NCI-H748 (cell line): Measurements from ENCODE around the gene KRT4.
A peak's percentile ranks its signal among the peaks of the same experiment; 100 is the strongest.

Source experiments
- DNase-seq: peaks from one replicate; lab custom pipeline; 2025; ENCODE audit not compliant: unreplicated experiment; lab: John Stamatoyannopoulos, UW

Gene KRT4

GRCh38 chr12:52822771-52823510 is 9.0 kb upstream of the KRT4 start:
- no peak for DNase-seq

GRCh38 chr12:52821826-52822660 is 8.1 kb upstream of the KRT4 start:
- DNase-seq, result no peak

GRCh38 chr12:52821071-52821730 is 7.3 kb upstream of the KRT4 start:
- no peak for DNase-seq

DNA sequence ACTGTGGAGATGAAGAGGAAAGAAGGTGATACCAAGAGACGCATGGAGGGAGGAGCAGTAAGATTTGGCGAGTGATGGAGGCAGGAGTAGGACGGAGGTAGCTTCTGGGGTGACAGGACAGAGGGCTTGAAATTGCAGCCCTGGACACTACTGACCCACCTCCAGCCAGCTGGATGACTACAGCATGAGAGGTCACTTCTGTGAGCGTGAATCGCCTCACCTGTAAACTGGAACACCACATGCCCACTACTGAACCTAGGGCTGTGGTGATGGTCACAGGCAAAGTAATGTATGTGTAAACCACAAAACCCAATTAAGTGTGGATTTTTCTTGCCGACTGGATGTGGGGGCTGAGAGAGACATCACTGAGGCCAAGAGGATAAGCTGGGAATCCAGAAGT is 6.6 kb upstream of the KRT4 start:
- no peak for DNase-seq

DNA sequence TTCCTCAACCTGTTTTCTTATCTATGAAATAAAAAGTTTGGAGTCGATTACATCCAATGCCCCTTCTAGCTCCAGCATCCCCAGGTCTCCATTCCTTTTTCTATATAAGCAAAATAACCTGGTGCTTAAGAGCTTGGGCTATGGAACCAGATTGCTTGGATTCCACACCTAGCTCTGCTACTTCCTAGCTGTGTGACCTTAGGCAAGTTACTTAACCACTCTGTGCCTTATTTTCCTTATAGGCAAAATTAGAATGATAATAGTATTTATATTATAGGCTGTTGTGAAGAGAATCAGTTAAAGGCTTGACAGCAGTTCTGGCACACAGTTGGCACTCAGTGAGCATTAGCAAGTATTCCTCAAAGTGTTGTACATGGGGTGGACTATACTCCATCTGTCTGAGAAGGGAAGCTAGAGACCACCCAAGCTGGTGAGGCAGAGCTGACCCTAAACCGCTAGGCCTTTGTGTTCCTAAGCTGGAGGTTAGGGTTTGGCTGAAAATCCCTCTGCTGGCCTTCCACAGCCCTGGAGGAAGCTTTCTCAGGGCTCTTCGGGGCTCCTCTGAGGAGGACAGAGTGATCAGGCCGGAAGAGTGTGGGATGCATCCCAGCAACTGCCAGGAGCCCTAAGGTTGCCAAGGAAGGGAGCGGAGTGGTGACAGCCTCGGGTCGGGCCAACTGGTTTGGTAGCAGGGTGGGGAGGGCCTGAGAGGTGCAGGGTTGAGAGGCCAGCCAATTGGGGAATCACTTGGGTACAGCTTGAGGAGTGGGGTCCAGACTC is 6.0 kb upstream of the KRT4 start:
- DNase-seq, result no peak

GRCh38 chr12:52818887-52819420 is 5.0 kb upstream of the KRT4 start:
- DNase-seq, result no peak

GRCh38 chr12:52818388-52818787 is 4.5 kb upstream of the KRT4 start:
- DNase-seq, result peak; percentile 85

- DNase-seq, result no peak
Measured at GRCh38 chr12:52817699-52818238, 3.9 kb upstream of the KRT4 start.

- DNase-seq, result no peak
Measured at GRCh38 chr12:52817003-52817698, 3.2 kb upstream of the KRT4 start.

DNA sequence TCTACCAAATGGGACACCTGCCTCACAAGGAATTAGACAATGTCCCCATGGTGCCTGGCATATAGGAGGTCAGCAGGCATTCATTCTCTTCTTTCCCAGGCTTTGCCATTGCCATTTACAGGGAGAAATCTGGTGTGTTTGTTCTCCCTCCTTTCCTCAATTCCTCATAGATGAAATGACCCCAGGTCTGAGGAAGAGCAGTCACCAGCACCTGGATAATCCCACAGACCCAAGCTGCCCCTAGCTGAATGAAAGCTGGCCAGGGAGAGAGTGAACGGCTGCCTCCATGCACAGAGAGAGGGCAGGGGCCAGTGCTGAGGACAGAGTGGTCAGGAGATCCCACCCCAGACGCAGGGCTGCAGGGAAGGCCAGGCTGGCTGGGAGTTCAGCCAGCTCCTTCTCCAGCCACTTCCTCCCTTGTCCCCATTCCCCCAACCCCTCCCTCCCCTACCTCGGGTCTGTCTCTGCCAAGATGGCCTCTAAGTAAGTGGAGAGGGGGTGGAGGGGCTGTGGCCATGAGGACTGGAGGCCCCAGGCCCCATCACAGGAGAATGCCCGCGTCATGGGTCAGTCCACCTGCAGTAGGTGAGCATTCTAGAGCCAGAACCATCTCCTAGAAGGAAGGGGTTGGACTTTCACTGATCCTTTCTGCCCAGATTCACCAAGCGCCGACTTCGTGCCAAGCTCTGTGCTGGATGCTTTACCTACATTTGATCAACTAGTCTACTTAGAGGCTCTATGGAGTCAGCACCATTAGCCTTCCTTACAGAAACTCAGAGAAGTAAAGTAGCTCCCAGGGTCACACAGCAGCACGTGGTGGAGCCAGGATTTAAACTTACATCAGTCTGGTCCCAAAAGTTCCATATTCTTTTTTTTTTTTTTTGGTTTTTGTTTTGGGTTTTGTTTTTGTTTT is 2.0 kb upstream of the KRT4 start:
- DNase-seq, result no peak

- DNase-seq, result no peak
Measured at GRCh38 chr12:52815161-52815560, 1.2 kb upstream of the KRT4 start.

GRCh38 chr12:52814710-52815155 is 817 bp upstream of the KRT4 start:
- DNase-seq, result no peak

DNA sequence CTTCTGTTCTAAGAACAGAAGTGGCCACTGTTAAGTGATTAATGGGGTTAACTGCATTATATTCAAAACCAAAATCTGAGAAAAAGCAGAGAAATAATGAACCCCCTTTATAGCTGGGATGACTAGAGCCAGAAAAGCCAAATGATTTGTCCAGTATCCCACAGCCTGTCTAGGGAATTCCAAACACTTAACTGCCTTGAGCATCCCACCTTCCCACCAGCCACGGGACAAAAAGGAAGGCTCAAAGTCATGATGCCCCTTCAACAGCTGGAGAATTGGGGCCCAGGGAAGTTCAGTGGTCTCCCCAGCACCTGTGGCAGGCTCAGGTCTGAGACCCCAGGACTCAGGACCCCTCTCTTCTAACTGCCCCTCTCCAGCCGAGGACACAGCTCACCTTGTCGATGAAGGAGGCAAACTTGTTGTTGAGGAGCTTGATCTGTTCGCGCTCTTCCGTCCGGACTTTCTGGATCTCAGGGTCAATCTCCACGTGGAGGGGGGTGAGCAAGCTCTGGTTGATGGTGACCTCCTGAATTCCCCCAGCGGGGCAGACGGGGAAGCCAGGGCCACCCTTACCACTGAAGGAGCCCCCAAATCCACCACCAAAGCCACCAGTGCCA is 605 bp downstream of the KRT4 start:
- DNase-seq, result no peak

DNA sequence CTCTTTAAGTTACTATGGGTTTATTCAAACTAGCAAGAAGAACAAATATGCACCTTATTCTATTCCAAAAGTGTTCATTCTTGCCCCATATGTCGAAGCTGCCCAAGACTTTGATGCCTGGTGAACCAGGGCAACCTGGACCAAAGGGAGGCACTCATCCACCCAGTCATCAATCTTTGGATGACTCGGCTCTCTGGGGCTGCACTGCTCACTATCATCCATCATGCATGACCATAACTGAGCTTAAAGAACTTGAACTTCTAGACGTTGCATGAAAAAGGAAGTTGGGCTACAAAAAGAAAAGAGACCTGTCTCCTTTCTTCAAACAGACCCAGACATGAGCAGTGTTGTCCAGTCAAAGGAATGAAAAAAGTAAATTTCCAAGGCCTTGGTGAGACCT is 1.2 kb downstream of the KRT4 start:
- no peak for DNase-seq

DNA sequence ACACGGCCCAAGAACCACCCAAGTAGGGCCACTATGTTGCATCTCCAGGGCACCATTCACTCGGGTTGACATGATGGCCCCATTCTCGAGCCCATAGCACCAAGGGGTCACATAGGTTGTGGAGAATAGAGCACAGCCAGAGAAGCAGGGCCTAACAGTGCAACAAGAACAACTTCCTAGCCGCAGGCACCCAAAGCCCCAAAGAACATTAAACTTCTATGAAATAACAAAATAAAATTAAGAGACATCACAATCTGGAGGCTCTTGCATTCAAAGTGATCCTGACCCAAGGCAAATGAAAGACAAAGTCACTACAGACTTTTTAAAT is 1.9 kb downstream of the KRT4 start:
- DNase-seq, result no peak

GRCh38 chr12:52811191-52812072 is 2.5 kb downstream of the KRT4 start:
- no peak for DNase-seq

DNA sequence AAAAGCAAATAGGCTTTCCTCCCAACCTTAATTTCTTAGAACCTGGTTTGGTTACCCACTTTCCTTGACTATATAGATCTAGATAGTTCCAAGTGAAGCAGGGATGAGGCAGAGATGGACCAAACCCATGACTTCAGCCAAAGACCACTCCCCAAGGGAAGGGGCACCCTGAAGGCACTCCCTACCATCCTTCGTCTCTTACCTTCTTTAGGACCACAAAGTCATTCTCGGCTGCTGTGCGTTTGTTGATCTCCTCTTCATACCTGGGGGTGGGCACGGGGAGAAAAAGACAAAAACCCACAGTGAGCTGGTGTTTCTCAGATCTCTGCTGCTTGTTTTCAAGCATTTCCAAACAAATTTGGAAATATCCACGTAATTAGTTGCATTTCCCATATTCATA is 3.4 kb downstream of the KRT4 start:
- no peak for DNase-seq

DNA sequence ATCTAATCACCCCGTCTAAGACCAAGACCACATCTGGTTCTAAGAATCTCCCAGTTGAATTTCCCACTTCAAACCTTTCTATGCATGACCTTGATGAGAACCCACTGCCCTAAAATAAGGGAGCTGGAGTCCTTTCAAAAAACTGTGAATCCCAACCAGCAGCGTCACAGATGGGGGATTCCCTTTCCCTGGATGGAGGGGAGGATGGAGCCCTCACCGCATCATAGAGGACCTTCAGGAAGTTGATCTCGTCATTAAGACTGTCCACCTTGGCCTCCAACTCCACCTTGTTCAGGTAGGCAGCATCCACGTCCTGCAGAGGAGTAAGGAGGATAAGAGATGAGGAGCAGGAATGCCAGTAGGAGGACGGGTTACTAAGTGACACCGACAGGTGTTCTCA is 4.8 kb downstream of the KRT4 start:
- DNase-seq, result no peak
